Osteoblast (primary cell): Measurements from ENCODE around the gene ZFYVE9. TPM values are rescaled to one million over a fixed set of nuclear protein-coding genes. Genes with fewer than 3 reads are reported as not detected.

Experiments
- DNase-seq: peaks from one replicate; pipeline ENCODE4 v3.0.0; 2011; ENCODE audit warnings: low spot score, mixed read lengths; ENCODE audit not compliant: insufficient read length; ENCODE audit errors: missing footprints
- H2AFZ ChIP-seq: 2 replicates; pipeline ENCODE4 v1.6.0; 2011; ENCODE audit warnings: mild to moderate bottlenecking, low read length
- H3K27ac ChIP-seq: 2 replicates; pipeline ENCODE4 v1.5.1; 2011; ENCODE audit warnings: mild to moderate bottlenecking, low read depth, low read length, moderate library complexity
- H3K27me3 ChIP-seq: 2 replicates; pipeline ENCODE4 v1.6.0; 2012; ENCODE audit warnings: mild to moderate bottlenecking, control low read depth, inconsistent platforms, low read length, moderate library complexity; ENCODE audit not compliant: insufficient read depth
- H3K36me3 ChIP-seq: 2 replicates; pipeline ENCODE4 v1.5.1; 2011; ENCODE audit warnings: mild to moderate bottlenecking, low read length, control low read depth, moderate library complexity; ENCODE audit not compliant: insufficient read depth
- H3K4me1 ChIP-seq: 2 replicates; pipeline ENCODE4 v1.5.1; 2011; ENCODE audit warnings: mild to moderate bottlenecking, low read length, control low read depth, moderate library complexity; ENCODE audit not compliant: insufficient read depth
- H3K4me2 ChIP-seq: 2 replicates; pipeline ENCODE4 v1.6.0; 2011; ENCODE audit warnings: mild to moderate bottlenecking, low read length; ENCODE audit not compliant: insufficient read depth
- H3K4me3 ChIP-seq: fragments of 200-600 bp; sonication (generic); 3 replicates; pipeline ENCODE4 v1.5.1; 2012; ENCODE audit warnings: mild to moderate bottlenecking, low read length, inconsistent platforms; ENCODE audit not compliant: insufficient read depth
- H3K79me2 ChIP-seq: 2 replicates; pipeline ENCODE4 v1.6.0; 2012; ENCODE audit warnings: mild to moderate bottlenecking, low read length, control low read depth, inconsistent platforms; ENCODE audit not compliant: insufficient read depth
- H3K9me3 ChIP-seq: 2 replicates; pipeline ENCODE4 v1.5.1; 2011; ENCODE audit warnings: low read depth, low read length, control low read depth
- H4K20me1 ChIP-seq: 2 replicates; pipeline ENCODE4 v1.6.0; 2012; ENCODE audit warnings: mild to moderate bottlenecking, low read length, control low read depth; ENCODE audit not compliant: insufficient read depth
- total RNA-seq: library from RNA; depleted of rRNA; stranded (reverse); fragments of >200 nt; gene quantifications from 2 replicates; pipeline ENCODE4 v1.2.3, GENCODE V29; 2012
- TF ChIP-seq, protein P1 (sequence below): IDR thresholded peaks from 2 replicates; pipeline ENCODE4 v1.5.1; 2011; ENCODE audit warnings: mild to moderate bottlenecking, low read depth, low read length, moderate library complexity; ENCODE audit errors: extremely low read depth

Gene ZFYVE9
- total RNA-seq, 1 donor = 38.0 TPM

DNA sequence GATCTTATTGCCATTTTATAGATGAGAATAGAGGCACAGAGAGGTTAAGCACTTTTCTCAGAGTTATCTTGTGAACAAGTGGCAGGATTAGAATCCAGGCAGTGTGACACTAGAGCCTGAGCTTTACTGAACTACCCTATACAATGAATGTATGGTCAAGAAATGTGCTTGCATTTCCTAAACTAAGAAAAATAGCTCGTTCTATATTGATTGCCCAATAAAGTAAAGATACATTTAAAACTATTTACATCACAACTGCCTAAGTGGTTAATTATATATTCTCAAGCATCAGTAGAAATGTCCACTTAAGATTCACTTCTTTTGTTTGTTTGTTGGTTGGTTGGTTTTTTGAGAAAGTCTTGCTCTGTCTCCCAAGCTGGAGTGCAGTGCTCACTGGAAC is 91.6 kb downstream of the ZFYVE9 start:
- H2AFZ ChIP-seq = no peak overlapping the region
- H3K79me2 ChIP-seq = peaks cover 3% of the 10 kb centered on the region
- DNase-seq = no peak
- TF ChIP-seq, protein P1, sequence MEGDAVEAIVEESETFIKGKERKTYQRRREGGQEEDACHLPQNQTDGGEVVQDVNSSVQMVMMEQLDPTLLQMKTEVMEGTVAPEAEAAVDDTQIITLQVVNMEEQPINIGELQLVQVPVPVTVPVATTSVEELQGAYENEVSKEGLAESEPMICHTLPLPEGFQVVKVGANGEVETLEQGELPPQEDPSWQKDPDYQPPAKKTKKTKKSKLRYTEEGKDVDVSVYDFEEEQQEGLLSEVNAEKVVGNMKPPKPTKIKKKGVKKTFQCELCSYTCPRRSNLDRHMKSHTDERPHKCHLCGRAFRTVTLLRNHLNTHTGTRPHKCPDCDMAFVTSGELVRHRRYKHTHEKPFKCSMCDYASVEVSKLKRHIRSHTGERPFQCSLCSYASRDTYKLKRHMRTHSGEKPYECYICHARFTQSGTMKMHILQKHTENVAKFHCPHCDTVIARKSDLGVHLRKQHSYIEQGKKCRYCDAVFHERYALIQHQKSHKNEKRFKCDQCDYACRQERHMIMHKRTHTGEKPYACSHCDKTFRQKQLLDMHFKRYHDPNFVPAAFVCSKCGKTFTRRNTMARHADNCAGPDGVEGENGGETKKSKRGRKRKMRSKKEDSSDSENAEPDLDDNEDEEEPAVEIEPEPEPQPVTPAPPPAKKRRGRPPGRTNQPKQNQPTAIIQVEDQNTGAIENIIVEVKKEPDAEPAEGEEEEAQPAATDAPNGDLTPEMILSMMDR = no peak
- no peaks in the 10 kb centered on the region for H4K20me1 ChIP-seq
- H3K27ac ChIP-seq = no peak overlapping the region
- no peaks in the 10 kb centered on the region for H3K36me3 ChIP-seq
- no peaks in the 10 kb centered on the region for H3K9me3 ChIP-seq
- no peaks in the 10 kb centered on the region for H3K27me3 ChIP-seq
- no peak overlapping the region for H3K4me2 ChIP-seq
- H3K4me3 ChIP-seq = no peak overlapping the region
- H3K4me1 ChIP-seq = peaks cover 15% of the 10 kb centered on the region

DNA sequence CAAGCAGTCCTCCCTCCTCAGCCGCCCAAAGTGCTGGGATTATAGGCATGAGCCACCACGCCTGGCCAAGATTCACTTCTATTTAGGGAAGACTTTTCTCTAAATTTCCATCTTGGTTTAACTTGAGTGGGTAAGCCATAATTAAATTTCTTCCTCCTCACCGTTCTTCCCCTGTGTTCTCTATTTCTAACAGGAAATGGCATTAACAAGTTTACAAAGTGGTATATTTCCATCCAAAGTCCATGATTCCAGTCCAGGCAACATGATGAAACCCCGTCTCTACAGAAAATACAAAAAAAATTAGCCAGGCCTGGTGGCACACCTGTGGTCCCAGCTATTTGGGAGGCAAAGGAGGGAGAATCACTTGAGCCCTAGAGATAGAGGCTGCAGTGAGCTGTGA is 92.1 kb downstream of the ZFYVE9 start:
- peaks cover 21% of the 10 kb centered on the region for H3K4me1 ChIP-seq
- TF ChIP-seq, protein P1 = no peak
- no peak overlapping the region for H3K27ac ChIP-seq
- H2AFZ ChIP-seq = no peak overlapping the region
- no peaks in the 10 kb centered on the region for H3K27me3 ChIP-seq
- H3K4me3 ChIP-seq = no peak overlapping the region
- H3K4me2 ChIP-seq = no peak overlapping the region
- H3K36me3 ChIP-seq = no peaks in the 10 kb centered on the region
- DNase-seq = no peak
- H4K20me1 ChIP-seq = no peaks in the 10 kb centered on the region
- no peaks in the 10 kb centered on the region for H3K9me3 ChIP-seq
- peaks cover 3% of the 10 kb centered on the region for H3K79me2 ChIP-seq

DNA sequence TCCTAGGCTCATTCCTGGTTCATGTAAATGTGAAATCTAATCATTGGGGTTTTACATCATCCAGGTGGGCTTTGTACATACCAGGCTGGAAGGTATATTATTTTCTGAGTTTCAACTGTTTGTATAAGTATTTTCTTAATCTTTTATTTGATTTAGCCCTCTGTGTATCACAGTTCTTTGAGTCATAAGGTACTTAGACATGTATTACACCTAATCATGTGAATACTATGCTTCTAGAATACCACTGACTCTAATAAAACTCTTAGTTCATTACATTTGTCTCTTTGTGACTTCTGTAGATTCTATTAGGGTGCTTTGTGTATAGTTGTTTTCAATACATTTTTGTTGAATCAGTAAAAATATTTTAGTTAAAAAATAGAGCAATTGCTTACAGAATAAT is 92.8 kb downstream of the ZFYVE9 start:
- TF ChIP-seq, protein P1 = no peak
- H3K36me3 ChIP-seq = no peaks in the 10 kb centered on the region
- H4K20me1 ChIP-seq = no peaks in the 10 kb centered on the region
- H3K4me1 ChIP-seq = peaks cover 25% of the 10 kb centered on the region
- H3K79me2 ChIP-seq = peaks cover 3% of the 10 kb centered on the region
- H3K27me3 ChIP-seq = no peaks in the 10 kb centered on the region
- no peaks in the 10 kb centered on the region for H3K9me3 ChIP-seq
- no peak overlapping the region for H3K4me2 ChIP-seq
- H2AFZ ChIP-seq = no peak overlapping the region
- H3K4me3 ChIP-seq = no peak overlapping the region
- no peak overlapping the region for H3K27ac ChIP-seq
- no peak for DNase-seq

DNA sequence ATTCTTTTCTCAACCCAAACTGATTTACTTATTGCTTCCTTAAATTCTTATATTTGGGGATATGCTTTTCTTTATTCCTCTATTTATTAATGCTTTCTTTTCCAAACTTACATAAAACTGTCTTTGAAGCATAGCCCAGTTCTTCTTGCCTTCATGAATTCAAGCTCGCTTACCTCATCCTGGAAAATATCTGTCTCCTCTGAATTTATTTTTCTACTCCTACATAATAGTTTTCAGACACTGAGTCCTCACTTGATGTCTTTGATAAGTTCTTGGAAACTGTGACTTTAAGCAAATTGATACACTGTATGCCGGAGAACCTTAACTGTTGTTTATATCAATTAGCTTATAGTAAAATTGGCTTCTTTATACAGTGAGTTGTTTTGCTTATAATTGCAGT is 93.8 kb downstream of the ZFYVE9 start:
- TF ChIP-seq, protein P1 = no peak
- no peak for DNase-seq
- H3K9me3 ChIP-seq = no peaks in the 10 kb centered on the region

More for the DNA sequence above, 93.8 kb downstream of the ZFYVE9 start:
- H3K27ac ChIP-seq = no peak overlapping the region
- no peaks in the 10 kb centered on the region for H4K20me1 ChIP-seq
- H3K79me2 ChIP-seq = no peaks in the 10 kb centered on the region
- no peak overlapping the region for H2AFZ ChIP-seq
- H3K36me3 ChIP-seq = no peaks in the 10 kb centered on the region
- no peak overlapping the region for H3K4me3 ChIP-seq
- H3K4me2 ChIP-seq = no peak overlapping the region
- peaks cover 25% of the 10 kb centered on the region for H3K4me1 ChIP-seq
- H3K27me3 ChIP-seq = no peaks in the 10 kb centered on the region
